ENCODE results near the gene SMS.
"Not testable (repeated sequence)": the region's sequence is repeated elsewhere in the genome, so short reads cannot be mapped to it uniquely, and the experiment has no call there.

Gene SMS

GRCh38 chrX:21948897-21949578 lies 8.5 kb downstream of the SMS start:
- TF ChIP-seq CTCF (conservative IDR thresholded peaks at IDR 0.05; ENCODE audit: low read depth, low read length), result no peak
- H3K4me3 ChIP-seq (ENCODE audit: low read depth, low read length), result no peak overlapping the region
- DNase-seq (ENCODE audit: low read depth), result no peak

- no peak overlapping the region for H3K4me3 ChIP-seq (ENCODE audit: low read depth, low read length)
- no peak for TF ChIP-seq CTCF (conservative IDR thresholded peaks at IDR 0.05; ENCODE audit: low read depth, low read length)
- DNase-seq (ENCODE audit: low read depth), result no peak
Observed at GRCh38 chrX:21949689-21950088, 9.2 kb downstream of the SMS start.

DNA sequence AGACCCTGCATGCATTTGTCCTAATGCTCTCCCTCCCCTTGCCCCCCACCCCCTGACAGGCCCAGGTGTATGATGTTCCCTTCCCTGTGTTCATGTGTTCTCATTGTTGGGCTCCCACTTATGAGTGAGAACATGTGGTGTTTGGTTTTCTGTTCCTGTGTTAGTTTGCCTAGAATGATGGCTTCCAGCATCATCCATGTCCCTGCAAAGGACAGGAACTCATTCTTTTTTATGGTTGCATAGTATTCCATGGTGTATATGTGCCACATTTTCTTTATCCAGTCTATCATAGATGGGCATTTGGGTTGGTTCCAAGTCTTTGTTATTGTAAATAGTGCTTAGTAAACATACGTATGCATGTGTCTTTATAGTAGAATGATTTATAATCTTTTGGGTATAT lies 10.0 kb downstream of the SMS start:
- not testable (repeated sequence) for DNase-seq (ENCODE audit: low read depth)

GRCh38 chrX:21952624-21953023 lies 12.1 kb downstream of the SMS start:
- TF ChIP-seq CTCF (conservative IDR thresholded peaks at IDR 0.05; ENCODE audit: low read depth, low read length), result no peak
- DNase-seq (ENCODE audit: low read depth), result no peak
- H3K4me3 ChIP-seq (ENCODE audit: low read depth, low read length), result no peak overlapping the region

More for the DNA sequence above, 10.0 kb downstream of the SMS start:
- H3K4me3 ChIP-seq (ENCODE audit: low read depth, low read length), result not testable (repeated sequence)

- not testable (repeated sequence) for DNase-seq (ENCODE audit: low read depth)
Observed at GRCh38 chrX:21953195-21953830, 12.8 kb downstream of the SMS start.

GRCh38 chrX:21955403-21956189 lies 15.1 kb downstream of the SMS start:
- no peak for TF ChIP-seq CTCF (conservative IDR thresholded peaks at IDR 0.05; ENCODE audit: low read depth, low read length)
- DNase-seq (ENCODE audit: low read depth), result no peak
- H3K4me3 ChIP-seq (ENCODE audit: low read depth, low read length), result no peak overlapping the region

More at GRCh38 chrX:21953195-21953830, 12.8 kb downstream of the SMS start:
- not testable (repeated sequence) for H3K4me3 ChIP-seq (ENCODE audit: low read depth, low read length)

- no peak for DNase-seq (ENCODE audit: low read depth)
- no peak for TF ChIP-seq CTCF (conservative IDR thresholded peaks at IDR 0.05; ENCODE audit: low read depth, low read length)
Observed at GRCh38 chrX:21956783-21957182, 16.3 kb downstream of the SMS start.

More at GRCh38 chrX:21956783-21957182, 16.3 kb downstream of the SMS start:
- no peak overlapping the region for H3K4me3 ChIP-seq (ENCODE audit: low read depth, low read length)
